OCI-LY3 (cell line): ENCODE measurements around the gene PLIN4.

ENCODE experiments used
- CTCF ChIP-seq: fragments of 200-600, 300-600 bp; sonication (generic); IDR thresholded peaks from 2 replicates; pipeline ENCODE4 v1.5.1; 2014; ENCODE audit warnings: antibody characterized with exemption, low read length, low read depth
- EZH2phosphoT487 ChIP-seq: fragments of 200-600 bp; shearing (Covaris generic); IDR thresholded peaks from 2 replicates; pipeline ENCODE4 v1.6.1; 2018; ENCODE audit warnings: antibody characterized with exemption, mixed run types, low read depth

GRCh38 chr19:4453232-4454179, 64.8 kb downstream of the PLIN4 start:
- no peak for TF ChIP-seq CTCF
- TF ChIP-seq EZH2phosphoT487, result no peak
